Stimulated activated CD4-positive, alpha-beta T cell treated with anti-CD3 and anti-CD28 coated beads, Interleukin-4, amount 100 ng/mL, for 48 hours (primary cell): Measurements from ENCODE around the gene SYTL1.

ENCODE experiments used
- DNase-seq, 2 donors: peaks; one replicate each; pipeline ENCODE4 v3.0.0-alpha.2; 2020; ENCODE audit warnings: low read depth in 2 of 2

Gene SYTL1

GRCh38 chr1:27403065-27403726, 61.4 kb downstream of the SYTL1 start:
- DNase-seq, result no peak
